Measurements from ENCODE around the gene ANAPC2.

DNA sequence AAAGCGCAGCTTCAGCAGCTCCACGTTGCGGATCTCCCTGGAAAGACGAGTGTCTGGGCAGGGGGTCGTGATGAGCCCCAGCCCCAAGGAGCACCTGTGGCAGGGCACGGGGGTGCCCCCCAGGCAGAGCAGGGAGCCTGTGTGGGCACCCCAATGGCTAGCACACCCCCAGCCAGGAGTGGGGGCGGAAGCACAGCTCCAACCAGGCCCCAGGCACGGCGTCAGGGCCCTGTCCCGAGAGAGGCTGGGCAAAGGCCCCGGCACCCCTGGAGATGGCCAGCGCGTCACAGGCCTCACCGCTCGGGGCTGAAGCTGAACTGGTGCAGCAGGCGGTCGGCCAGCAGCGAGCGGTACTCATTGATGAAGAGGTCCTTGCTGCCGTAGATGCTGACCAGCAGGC lies 7.9 kb downstream of the ANAPC2 start:
- TF ChIP-seq, protein P1, sequence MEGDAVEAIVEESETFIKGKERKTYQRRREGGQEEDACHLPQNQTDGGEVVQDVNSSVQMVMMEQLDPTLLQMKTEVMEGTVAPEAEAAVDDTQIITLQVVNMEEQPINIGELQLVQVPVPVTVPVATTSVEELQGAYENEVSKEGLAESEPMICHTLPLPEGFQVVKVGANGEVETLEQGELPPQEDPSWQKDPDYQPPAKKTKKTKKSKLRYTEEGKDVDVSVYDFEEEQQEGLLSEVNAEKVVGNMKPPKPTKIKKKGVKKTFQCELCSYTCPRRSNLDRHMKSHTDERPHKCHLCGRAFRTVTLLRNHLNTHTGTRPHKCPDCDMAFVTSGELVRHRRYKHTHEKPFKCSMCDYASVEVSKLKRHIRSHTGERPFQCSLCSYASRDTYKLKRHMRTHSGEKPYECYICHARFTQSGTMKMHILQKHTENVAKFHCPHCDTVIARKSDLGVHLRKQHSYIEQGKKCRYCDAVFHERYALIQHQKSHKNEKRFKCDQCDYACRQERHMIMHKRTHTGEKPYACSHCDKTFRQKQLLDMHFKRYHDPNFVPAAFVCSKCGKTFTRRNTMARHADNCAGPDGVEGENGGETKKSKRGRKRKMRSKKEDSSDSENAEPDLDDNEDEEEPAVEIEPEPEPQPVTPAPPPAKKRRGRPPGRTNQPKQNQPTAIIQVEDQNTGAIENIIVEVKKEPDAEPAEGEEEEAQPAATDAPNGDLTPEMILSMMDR (IDR thresholded peaks at IDR 0.05) = no peak
- TF ChIP-seq POLR2AphosphoS5 (IDR thresholded peaks at IDR 0.05) = no peak
- no peak for TF ChIP-seq EP300 (IDR thresholded peaks at IDR 0.05)
- TF ChIP-seq POLR2A (IDR thresholded peaks at IDR 0.05) = no peak

Data from sigmoid colon (tissue), 4 donors.